NK-92 (cell line): ENCODE measurements around the gene PLA2R1.

Experiments
- DNase-seq: peaks from one replicate; lab custom pipeline; 2025; ENCODE audit not compliant: unreplicated experiment; lab: John Stamatoyannopoulos, UW

PLA2R1 gene

GRCh38 chr2:160033732-160034392 is 28.6 kb downstream of the PLA2R1 start:
- no peak for DNase-seq

- no peak for DNase-seq
Measured at GRCh38 chr2:160029270-160029628, 33.2 kb downstream of the PLA2R1 start.

GRCh38 chr2:160028431-160029269 is 33.8 kb downstream of the PLA2R1 start:
- no peak for DNase-seq

DNA sequence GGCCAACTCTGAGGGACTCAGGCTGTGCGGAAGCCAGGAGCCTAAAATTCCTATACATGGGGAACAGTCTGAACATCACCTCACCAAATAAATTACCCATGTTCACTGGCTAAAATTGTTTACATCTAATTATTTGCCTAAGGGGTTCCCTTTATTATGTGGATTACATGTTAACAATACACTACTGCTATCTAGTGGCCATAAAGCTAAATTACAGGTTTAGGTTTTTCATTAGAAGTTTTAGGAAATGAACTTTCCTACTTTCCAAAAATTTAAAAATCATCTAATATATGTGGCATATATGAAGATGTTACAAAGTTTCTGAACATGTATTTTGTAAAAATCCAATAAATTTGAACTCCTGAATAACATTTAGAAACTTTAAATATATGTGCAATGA is 40.3 kb downstream of the PLA2R1 start:
- DNase-seq: no peak

DNA sequence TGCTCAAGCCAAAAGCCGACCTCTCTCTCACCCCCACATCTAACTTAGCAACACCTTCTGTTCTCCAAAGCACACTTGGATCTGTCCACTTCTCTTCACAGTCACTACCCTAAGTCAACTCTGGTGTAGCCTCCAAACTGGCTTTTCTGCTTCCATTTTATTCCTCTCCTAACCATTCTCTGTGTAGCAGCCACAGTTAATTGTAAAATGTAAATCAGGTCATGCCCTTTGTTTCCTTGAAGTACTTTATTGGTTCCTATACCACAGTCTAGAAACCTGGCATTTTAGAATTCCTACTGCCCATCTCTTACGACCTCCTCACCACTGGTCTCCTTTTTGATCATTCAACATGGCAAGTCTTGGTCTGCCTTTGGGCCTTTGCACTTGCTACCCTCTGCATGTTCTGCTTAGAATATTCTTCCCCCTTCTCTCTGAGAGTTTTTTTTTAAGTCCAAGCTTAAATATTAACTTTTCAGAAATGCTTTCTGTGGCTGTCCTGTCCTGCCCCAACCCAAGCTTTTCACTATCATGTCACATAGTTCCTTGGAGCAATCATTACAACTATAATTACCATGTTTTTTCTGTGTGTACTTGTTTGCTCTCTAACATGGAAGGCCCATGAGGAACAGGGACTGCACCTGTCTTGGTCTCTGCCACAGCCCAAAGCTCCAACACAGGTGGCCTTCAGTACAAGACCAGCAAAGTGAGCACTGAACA is 42.9 kb downstream of the PLA2R1 start:
- no peak for DNase-seq

DNA sequence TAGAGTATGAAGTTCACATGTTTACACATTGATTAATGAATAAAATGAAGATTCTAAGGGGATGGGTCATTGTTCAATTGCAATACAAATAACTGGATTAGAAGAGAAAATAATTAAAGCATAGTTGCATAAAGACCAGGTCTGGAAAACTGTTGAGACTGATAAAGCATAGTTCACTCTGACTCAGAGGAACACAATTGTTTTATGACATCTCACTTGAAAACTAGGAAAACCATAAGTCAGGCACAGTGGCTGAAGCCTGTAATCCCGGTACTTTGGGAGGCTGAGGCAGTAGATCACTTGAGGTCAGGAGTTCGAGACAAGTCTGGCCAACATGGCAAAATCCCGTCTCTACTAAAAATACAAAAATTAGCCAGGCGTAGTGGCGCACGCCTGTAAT is 46.7 kb downstream of the PLA2R1 start:
- no peak for DNase-seq

- no peak for DNase-seq
Measured at GRCh38 chr2:160014227-160014626, 48.2 kb downstream of the PLA2R1 start.

DNA sequence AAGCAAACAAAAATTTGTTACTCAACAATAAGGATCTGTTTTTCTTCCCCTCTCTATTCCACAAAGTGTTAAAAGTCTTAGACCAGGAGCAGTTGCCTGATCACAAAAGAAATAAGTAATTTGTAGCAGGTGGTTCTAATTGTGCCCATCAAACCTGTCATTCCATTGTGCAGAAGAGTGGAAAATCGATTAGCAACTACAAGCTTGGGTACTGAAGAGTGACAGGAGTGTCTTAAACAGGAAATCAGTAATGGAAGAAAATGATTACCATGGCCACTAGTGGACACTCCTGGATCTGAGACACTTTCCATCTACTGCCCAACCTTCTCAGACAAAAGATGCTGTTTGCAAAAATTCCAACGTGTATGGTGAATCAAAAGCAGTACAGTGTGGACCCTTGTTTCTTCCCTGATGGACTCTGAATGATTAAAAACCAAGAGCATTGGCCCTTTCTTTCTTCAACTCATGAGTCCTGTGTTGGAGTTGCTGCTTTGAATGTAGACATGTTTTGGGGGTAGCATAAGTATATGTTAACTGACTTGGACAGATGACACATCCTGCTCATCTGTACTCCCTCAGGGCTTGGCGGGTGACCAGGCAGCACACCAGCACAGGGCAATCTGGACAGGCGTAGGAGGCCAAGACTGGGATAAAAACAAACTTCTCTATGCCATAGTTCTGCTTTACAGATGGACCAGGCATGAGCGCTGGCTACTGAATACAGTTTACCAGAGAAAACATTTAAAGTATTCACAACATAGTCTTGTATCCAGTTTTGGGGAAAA is 51.9 kb downstream of the PLA2R1 start:
- DNase-seq: no peak

GRCh38 chr2:160007111-160007510 is 55.3 kb downstream of the PLA2R1 start:
- DNase-seq: no peak

- DNase-seq: no peak
Measured at GRCh38 chr2:160006475-160006874, 55.9 kb downstream of the PLA2R1 start.

DNA sequence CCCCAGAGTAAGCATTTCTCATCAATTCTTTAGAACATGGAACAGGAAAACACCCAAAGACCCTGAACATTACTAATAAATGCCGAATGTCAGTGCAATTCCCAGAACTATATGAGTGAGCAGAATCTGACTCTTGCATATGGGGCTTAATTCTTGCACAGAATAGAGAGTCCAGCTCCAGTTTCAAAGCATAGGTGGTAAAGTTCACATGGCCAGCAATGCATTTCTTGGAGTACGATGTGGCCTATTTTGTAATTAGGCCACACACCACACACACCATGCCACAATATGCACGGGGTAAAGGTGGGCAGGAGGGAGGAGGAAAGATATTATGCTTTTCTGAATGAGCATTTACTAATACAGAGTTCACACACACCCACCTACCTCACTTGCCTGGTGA is 56.5 kb downstream of the PLA2R1 start:
- DNase-seq: no peak

- DNase-seq: no peak
Measured at GRCh38 chr2:160005476-160005875, 56.9 kb downstream of the PLA2R1 start.

DNA sequence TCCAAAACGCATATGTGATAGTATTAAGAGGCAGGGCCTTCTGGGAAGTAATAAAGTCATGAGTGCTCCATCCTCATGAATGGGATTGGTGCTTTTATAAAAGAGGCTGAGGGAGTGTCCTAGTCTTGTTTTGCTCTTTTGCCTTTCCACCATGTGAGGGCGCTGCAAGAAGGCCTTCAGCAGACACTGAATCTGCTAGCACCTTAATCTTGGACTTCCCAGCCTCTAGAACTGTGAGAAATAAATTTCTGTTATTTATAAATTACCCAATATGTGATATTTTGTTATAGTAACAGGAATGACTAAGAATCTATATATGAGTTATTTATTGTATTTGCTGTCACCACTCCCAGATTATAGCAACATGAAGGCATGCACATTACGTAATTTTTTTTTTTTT is 63.5 kb downstream of the PLA2R1 start:
- no peak for DNase-seq

DNA sequence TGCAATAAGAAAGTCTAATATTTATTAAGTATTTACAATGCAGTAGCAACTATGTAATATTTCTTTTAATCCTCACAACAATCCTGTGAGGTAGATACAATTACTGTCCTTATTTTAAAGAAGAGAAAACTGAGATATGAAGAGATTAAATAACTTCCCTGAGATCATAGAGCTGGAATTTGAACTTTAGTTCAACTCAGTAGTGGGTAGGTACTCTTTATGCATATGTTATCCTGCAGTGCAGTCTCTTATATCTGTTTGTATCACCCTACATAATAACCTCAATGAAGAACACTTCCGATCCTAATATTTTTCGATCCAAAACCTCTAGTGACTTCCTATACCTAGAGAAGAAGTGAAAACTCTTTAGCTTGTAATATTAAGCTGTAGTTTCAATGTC is 64.2 kb downstream of the PLA2R1 start:
- DNase-seq: no peak

GRCh38 chr2:159996792-159997546 is 65.4 kb downstream of the PLA2R1 start:
- no peak for DNase-seq

DNA sequence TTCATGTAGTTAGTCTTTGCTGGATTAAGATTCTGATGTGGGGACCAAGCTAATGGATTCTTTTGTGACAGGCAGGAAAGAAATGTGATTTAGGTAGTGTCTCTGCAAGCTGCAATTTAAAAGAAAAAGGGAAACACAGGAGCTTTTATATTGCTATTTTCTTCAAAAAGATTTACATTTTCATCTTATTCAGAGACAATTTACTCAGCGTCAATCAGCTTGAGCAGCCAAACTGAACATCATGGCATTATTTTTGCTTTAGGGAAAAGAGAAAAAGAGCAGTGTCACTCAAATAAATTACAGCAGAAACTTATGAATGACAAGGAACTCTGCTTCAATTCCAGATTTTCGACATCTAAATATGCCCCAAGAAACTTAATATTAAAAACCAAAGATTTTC is 67.4 kb downstream of the PLA2R1 start:
- no peak for DNase-seq

- no peak for DNase-seq
Measured at GRCh38 chr2:159989249-159989648, 73.2 kb downstream of the PLA2R1 start.

GRCh38 chr2:159988412-159988970 is 73.9 kb downstream of the PLA2R1 start:
- DNase-seq: no peak

DNA sequence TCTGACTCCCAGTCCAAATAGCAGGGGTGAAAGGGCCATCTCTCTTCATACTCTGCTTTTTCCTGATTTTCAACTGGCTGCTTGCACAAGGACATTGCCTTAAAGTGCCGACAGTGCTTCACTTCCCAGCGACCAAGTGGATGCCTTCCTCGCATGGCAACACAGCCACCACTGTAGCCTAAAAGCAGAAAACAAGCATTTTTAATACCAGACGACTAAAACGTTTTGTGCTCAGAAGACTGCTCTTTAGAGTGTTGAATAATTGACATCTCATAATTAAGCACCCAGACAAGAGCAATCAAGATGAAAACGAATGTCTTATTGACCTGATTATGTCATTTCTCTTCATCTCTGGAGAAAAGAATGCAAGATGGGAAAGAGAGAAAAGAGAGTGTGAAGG is 75.2 kb downstream of the PLA2R1 start:
- DNase-seq: no peak

- no peak for DNase-seq
Measured at GRCh38 chr2:159985656-159986055, 76.8 kb downstream of the PLA2R1 start.
